Neural crest cell (in vitro differentiated cells): ENCODE results near the gene C10orf105. TPM values are rescaled to one million over a fixed set of nuclear protein-coding genes. Genes with fewer than 3 reads are reported as not detected.

Experiments
- DNase-seq: peaks from one replicate; pipeline ENCODE4 v3.0.0; 2021; ENCODE audit warnings: low read depth, mixed read lengths, low spot score
- H3K27ac Mint-ChIP-seq: one replicate; pipeline ENCODE4 v1.8.0; 2021; ENCODE audit warnings: mild to moderate bottlenecking, mixed read lengths; ENCODE audit not compliant: unreplicated experiment
- H3K27me3 Mint-ChIP-seq: 2 replicates; pipeline ENCODE4 v1.8.0; 2021; ENCODE audit warnings: low read depth, mild to moderate bottlenecking, mixed read lengths
- H3K36me3 Mint-ChIP-seq: 2 replicates; pipeline ENCODE4 v1.8.0; 2021; ENCODE audit warnings: low read depth, mild to moderate bottlenecking, mixed read lengths
- H3K4me1 Mint-ChIP-seq: 2 replicates; pipeline ENCODE4 v1.8.0; 2021; ENCODE audit warnings: mixed read lengths
- H3K4me3 Mint-ChIP-seq: one replicate; pipeline ENCODE4 v1.8.0; 2021; ENCODE audit warnings: mild to moderate bottlenecking, mixed read lengths
- H3K9me3 Mint-ChIP-seq: 2 replicates; pipeline ENCODE4 v1.8.0; 2021; ENCODE audit warnings: mixed read lengths
- CTCF ChIP-seq: fragments of 200-600 bp; sonication (generic); conservative IDR thresholded peaks from 2 replicates; pipeline ENCODE4 v1.5.0; 2021; ENCODE audit warnings: antibody characterized with exemption, mild to moderate bottlenecking
- total RNA-seq: library from RNA; stranded (reverse); gene quantifications from 2 replicates; pipeline ENCODE4 v1.2.1, GENCODE V29; 2021

The C10orf105 gene
- total RNA-seq, 1 donor from 2014 or later, result 0.12 TPM

DNA sequence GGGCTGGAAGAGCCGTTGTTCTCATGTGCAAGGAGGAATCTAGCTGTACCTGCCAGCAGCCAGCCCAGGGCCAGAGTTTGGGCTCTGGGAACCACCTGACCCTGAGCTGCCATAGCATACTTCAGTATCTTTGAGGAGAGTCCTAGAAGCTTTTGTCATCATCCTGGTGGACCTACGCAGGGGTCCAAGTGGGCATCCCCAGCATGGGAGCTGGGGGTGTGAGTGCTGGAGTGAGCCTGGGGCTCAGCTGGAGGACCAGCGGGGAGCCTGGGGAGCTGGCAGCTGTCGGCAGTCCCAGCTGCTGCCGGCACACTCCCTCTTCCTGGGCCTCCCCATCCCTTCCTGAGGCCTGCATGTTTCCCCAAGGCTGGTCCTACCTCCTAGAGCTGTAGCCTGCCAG, 32.5 kb downstream of the C10orf105 start:
- H3K9me3 Mint-ChIP-seq, result peaks cover 4% of the 10 kb centered on the region
- peaks cover 5% of the 10 kb centered on the region for H3K27me3 Mint-ChIP-seq
- peaks cover 4% of the 10 kb centered on the region for H3K36me3 Mint-ChIP-seq
- peaks cover 16% of the 10 kb centered on the region for H3K4me1 Mint-ChIP-seq
- no peak overlapping the region for H3K27ac Mint-ChIP-seq
- no peak overlapping the region for H3K4me3 Mint-ChIP-seq
- TF ChIP-seq CTCF, result no peak
- DNase-seq, result no peak

- Mint-ChIP-seq H3K36me3 (peaks cover 4% of the 10 kb centered on the region), H3K27ac (no peak overlapping the region), H3K4me1 (peaks cover 16% of the 10 kb centered on the region), H3K9me3 (peaks cover 4% of the 10 kb centered on the region), H3K4me3 (no peak overlapping the region), H3K27me3 (peaks cover 5% of the 10 kb centered on the region)
- DNase-seq, result no peak
- TF ChIP-seq CTCF, result no peak
Observed at GRCh38 chr10:71685554-71686232, 33.9 kb downstream of the C10orf105 start.

DNA sequence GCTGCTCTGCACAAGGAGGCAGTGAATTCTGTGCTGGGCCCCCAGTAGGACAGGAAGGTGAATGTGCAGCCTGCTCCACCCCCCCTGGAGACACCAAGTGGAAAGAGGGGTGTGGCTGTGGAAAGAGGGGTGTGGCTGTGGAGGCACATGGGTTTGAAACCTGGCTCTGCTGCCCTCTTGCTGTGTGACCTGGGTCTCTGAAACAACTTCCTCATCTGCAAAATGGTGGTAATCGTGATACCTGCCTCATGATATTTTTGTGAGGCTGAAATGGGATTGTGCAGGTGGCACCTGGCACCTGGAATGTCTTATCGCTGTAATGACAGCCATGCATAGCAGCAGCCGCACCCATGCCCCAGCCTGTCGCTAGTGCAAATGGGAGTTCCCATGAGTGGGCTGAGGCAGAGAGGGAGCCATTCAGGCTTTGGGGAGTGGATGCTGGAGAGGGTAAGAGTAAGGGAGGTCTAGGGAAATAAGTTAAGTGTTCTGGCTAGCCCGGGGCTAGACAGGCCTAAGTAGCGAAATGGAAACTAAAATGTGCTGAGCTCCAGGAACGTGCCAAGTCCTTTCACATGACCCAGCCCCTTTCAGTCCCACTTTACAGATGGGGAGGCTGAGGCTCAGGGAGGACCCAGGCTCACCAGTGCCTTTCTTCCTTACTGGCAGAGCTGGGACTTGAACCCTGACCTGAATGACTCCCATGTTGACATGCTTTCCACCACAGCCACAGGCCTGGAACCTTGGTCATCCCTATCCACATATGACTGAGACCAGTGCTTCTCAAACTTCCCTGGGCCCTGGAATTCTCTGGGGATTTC, 35.0 kb downstream of the C10orf105 start:
- H3K27ac Mint-ChIP-seq, result no peak overlapping the region
- DNase-seq, result no peak
- no peak for TF ChIP-seq CTCF
- H3K9me3 Mint-ChIP-seq, result peaks cover 4% of the 10 kb centered on the region
- H3K4me1 Mint-ChIP-seq, result peaks cover 16% of the 10 kb centered on the region
- H3K4me3 Mint-ChIP-seq, result no peak overlapping the region
- H3K36me3 Mint-ChIP-seq, result peaks cover 4% of the 10 kb centered on the region
- peaks cover 5% of the 10 kb centered on the region for H3K27me3 Mint-ChIP-seq

DNA sequence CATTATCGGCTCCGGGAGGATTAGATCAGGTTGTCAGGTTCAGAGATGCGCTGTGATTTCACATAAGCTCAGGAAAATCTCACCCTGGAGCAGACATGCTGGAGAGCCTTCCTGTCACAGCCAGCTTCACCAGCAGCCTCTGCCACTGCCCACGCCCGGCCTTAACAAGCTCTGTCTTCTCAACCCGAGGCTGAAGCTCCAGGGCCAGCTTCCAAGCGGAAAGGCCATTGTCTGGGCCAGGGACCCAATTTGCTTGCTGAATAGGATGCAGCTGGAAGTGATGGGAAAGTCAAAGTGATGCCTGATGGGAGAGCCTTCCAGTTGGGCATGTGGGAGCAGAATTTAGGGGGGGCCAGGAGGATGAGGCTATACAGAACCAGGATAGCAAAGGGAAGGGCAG, 36.3 kb downstream of the C10orf105 start:
- DNase-seq, result no peak
- Mint-ChIP-seq H3K27ac (peak overlapping the region; percentile 43), H3K4me3 (no peak overlapping the region), H3K9me3 (peaks cover 3% of the 10 kb centered on the region), H3K36me3 (peaks cover 4% of the 10 kb centered on the region), H3K4me1 (peaks cover 16% of the 10 kb centered on the region), H3K27me3 (peaks cover 5% of the 10 kb centered on the region)
- TF ChIP-seq CTCF, result no peak

- no peak for DNase-seq
- no peak overlapping the region for H3K4me3 Mint-ChIP-seq
- H3K9me3 Mint-ChIP-seq, result no peaks in the 10 kb centered on the region
- H3K27ac Mint-ChIP-seq, result peak overlapping the region; percentile 19
- H3K4me1 Mint-ChIP-seq, result peaks cover 12% of the 10 kb centered on the region
- no peak for TF ChIP-seq CTCF
- H3K27me3 Mint-ChIP-seq, result peaks cover 5% of the 10 kb centered on the region
- H3K36me3 Mint-ChIP-seq, result no peaks in the 10 kb centered on the region
Observed at GRCh38 chr10:71681977-71682376, 37.6 kb downstream of the C10orf105 start.
